Stimulated activated naive CD8-positive, alpha-beta T cell treated with anti-CD3 and anti-CD28 coated beads, Interleukin-15, Interleukin-2, amounts not matched to agents 100 U/mL and 50 U/mL, for 24 hours (primary cell): Measurements from ENCODE around the gene SLC39A3.
"Not testable (repeated sequence)": the region's sequence is repeated elsewhere in the genome, so short reads cannot be mapped to it uniquely, and the experiment has no call there.

Source experiments
- ATAC-seq: fragments of 150-1000 bp; cut with Tn5 transposase; one replicate; pipeline ENCODE4 v1.10.0; 2021
- DNase-seq: peaks from one replicate; pipeline ENCODE4 v3.0.0; 2021

Gene SLC39A3

DNA sequence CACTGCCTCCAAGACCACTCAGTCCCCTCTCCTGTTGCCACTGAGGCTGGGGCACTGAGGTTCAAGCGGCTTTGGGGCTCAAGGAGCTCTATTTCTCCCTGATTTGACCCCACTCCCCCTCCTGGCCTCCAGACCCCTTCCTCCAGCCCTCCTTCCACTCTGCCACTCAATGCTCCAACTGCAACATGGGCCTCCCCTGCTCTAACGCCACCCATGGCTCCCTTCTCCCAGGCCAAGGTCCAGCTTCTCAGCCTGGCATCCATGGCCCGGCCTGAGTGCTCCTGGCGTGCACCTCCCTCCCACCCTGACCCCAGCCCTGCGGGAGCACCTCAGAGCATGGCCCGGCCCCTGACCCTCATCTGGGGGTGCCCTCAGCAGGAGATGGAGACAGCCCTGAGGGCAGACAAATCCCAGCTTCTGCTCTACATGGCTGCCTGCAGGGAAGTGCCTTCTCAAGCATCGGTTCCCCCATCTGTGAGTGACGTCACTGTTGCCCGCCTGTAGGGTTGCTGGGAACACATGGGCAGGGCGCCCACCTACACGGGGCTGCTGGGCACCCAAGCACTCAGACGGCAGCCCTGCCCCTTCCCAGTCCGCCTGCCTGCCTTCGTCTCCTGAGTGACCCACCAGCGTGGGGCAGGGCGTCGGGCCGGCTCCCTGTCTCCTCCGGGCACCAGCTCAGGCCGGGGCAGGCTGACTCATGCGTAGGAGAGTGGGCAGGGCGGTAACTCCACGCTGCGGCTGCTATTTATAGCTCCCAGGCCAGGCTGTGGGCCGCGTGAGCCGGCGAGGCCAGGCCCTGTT lies 17.1 kb downstream of the SLC39A3 start:
- DNase-seq = no peak
- ATAC-seq = no peak

DNA sequence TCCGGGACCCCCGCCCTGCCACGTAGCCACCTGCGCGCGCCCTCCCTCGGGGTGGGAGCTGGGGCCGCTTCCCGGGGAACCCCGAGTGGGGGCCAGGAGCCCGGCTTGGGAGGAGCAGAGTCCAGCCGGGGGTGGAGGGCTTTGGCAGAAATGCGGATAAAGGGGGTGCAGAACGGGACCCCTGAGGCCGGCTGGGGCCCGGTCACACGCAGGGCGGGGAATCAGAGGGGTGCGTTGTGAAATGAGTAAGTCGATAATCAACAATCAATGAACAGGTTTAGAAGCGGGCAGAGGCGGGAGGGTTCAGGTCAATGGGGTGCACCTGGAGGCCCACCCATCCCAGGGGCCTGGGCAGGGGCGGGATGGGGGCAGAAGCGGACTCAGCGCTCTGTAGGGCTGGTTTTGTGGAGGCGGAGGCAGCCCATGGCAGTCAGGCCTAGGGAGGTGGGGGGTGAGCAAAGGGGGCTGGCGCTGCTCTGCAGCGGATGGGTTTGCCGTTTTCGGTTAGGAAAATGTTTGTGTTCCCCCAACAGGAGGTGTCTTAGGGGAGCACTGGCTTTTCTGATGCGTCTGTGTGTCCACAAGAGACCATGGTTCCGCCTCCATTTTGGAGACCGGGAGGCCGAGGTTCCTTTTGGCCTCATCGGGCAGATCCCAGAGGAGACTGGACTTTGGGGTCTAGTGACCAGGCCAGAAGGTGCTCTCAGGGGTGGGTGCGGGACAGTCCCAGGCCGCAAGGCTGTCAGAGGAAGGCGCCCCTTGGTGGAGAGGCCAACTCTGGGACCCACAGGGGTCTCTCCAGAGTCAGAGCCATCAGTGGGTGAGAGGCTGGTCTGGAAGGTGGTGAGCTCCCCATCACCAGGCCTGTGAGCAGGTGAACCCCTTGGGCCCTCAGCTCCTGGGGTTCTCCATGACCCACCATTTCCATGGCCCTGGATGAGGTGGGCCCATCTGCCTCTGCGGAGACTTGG lies 18.0 kb downstream of the SLC39A3 start:
- DNase-seq (no peak), ATAC-seq (peak; percentile 10)

DNA sequence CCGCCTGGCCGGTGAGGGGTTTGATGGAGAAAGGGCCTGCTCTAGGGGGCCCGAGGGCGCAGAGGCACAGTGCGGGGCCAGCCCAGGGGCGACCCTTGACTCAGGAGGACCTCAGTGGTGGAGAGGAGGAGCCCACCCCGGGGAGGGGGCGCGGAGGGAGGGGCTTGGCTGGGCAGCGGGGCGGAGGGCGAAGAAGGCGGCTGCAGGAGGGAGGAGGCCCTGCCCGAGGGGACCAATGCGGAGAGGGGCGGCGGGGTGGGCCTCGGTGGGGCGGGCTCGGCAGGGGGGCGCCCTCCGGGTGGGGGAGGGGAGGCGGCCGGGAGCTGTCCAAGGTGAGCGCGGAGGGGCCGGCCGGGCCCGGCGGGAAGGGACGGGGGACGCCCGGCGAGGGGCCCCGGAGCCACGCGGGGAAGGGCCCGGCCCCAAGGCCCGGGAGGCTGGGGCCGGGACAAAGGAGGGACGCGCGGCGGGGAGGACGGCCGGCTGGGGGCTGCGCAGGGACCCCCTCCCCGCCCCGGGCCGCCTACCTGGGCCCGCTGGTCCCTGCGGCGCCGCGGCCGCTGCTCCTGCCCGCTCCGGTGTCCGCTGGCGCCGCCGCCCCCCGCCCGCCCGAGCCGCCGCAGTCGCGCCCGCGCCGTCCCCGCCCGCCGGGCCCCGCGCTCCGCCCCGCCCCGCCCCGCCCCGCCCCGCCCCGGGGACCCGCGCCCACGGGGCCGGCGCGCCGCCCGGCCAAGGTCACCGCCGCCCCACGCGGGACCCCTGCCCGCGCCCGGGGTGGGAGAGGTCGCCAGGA lies 18.8 kb downstream of the SLC39A3 start, which contains the start of gene DIRAS1:
DIRAS1 (minus strand) TSS at position 596 of the 793 bp plus-strand sequence. CDS start 3,566 bp downstream, outside the sequence.
- DNase-seq (no peak), ATAC-seq (no peak)

DNA sequence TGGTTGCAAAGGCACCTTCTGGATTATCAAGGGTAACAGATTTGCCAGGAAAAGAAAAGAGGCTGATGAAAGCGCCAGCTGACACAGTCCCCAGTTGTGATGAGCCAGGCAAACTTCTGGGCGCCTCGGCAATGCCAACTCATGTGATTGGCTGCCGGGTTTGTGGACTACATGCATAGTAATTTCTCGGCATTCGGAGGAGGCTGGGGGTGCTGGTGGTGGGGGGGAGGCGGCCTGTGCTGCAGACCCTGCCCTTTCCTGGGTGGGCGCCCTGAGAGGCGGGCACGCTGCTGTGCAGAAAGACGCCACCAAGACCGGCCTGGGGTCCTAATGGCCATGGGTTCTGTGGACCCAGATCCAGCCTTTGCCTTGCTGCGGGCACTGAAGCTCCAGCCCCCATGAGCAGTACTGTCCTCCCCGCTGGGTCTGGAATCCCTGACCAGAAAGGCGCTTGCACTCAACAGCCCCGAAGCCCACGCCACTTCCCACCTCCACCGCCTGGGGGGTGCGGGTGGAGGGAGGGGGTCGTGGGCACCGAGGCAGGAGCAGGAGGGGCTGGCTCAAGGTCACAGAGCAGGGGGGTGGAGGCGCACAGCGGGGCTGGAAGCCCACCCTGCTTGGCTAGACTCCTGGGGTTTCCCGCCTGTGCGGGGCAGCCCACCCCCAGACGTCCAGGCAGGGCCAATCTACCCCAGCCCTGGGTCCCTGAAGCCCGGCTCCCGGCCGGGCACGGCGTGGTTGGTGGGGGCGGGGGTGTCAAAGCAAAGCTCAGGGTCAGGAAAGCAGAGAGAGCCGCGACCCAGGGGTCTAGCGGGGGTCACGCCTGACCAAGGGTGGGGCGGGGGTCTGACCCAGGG lies 19.7 kb downstream of the SLC39A3 start:
- no peak for ATAC-seq

DNA sequence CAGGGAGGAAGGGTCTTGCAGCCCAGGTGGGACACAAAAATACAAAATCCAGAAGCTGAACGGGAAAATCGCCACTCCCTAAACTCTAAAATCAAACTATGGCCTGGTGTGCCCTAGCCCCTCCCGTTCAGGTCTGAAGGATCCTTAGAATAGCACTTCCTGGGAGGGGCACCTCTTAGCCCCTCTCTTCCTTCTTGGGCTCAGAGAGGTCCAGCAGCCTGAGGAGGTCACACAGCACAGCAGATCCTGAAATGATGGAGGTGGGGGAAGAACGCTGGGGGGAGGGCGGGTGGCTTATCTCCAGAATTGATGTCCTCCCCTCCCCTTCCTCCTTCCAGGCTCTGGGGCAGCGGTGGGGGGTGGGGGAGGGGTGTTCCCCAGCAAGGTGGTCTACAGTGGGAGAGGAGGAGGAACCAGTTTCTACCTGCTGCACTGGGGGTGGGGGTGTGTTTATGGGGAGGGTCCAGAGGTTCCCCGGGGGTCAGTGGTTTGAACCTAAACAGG lies 20.5 kb downstream of the SLC39A3 start:
- ATAC-seq (no peak), DNase-seq (no peak)

More for the DNA sequence above, 19.7 kb downstream of the SLC39A3 start:
- no peak for DNase-seq

DNA sequence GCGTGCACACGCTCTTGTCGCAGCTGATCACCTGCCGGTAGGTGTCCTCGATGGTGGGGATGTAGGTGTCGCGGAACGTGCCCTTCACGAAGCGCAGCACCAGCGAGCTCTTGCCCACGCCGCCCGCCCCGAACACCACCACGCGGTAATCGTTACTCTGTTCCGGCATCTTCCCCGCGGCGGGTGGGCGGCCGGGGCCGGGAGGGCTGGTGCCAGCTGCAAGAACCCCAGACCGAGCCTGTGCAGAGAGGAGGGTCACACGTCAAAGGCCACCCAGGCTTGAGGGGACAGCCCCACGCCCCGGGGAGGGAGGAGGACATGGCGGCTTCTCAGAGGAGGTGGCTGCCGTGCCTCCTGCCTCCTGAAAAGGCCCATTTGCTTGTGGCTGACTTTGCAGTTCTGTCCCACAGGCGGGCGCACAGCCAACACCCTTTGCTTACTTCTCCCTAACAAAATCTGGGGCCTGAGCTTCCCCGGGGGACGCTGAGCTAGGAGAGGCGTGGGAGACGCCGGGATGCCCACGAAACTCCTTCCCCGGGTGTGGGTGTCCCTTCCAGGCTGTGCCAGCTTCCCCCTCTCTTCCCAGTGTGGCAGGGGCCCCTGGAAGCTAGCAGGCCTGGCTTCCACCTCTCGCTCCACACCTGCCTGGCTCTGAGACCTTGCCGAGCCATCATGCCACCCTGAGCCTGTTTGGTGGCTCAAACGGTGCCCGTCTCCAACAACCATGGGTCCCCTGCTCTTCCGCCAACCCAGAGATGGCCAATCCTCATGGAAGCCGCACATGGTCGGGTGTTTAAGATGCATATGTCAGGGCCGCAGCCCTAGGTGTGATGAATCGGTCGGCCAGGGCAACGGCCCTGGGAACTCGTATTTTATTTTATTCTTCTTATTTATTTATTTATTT lies 21.9 kb downstream of the SLC39A3 start:
- ATAC-seq = no peak
- no peak for DNase-seq

DNA sequence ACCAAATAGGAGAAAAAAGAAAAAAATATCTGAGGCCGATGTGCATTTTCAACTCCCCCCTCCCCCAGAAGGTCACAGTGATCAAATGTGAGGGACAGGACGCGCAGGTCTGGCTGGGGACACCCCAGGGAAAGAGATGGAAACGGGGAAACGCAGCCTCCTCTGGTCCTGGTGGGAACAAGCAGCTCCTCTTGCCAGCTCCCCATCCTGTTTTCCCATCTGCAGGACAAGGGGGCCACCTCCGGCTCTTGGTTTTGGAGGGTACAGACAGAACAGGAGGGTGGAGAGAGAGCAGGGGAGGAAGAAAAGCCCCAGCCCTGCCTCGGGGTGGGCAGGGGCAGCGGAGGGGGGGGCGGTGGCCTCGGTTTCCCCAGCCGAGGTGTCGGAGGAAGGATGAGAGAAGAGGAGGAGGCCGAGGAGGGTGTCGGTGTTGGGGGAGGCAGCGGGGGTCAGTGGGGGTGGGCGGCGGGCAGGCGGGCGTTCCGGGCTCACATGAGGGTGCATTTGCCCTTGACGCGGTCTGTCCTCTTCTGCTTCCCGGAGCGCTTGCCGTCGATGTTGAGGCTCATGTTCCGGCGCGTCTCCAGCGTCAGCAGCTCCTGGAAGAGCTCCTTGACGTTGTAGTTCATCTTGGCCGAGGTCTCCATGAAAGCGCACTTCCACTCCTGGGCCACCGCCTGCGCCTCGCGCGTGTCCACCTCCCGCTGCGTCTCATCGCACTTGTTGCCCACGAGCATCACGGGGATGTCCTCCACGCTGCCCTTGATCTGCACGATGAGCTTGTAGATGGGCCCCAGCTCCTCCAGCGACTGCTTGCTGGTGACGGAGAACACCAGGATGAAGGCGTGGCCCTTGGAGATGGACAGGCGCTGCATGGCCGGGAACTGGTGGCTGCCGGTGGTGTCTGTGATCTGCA lies 22.8 kb downstream of the SLC39A3 start:
- ATAC-seq (no peak), DNase-seq (no peak)

DNA sequence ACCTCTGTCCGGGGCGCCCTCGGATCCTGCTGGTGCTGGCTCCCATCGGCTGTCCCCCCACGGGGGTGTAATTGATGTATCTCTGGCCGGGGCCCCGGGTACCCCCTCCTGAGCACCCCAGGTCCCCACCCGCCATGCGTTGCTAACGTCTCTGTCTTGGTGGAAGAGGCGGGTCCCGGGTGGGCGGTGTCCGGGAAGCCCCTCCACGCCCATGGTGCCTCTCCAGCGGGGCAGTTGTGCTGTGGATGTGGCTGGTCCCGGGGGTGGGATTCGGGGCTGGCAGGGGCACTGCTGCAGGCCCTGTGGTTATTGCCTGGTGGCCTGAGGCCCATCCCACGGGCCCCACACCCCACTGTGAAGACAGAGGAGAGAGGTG lies 23.6 kb downstream of the SLC39A3 start:
- DNase-seq (no peak), ATAC-seq (peak; percentile 11)

DNA sequence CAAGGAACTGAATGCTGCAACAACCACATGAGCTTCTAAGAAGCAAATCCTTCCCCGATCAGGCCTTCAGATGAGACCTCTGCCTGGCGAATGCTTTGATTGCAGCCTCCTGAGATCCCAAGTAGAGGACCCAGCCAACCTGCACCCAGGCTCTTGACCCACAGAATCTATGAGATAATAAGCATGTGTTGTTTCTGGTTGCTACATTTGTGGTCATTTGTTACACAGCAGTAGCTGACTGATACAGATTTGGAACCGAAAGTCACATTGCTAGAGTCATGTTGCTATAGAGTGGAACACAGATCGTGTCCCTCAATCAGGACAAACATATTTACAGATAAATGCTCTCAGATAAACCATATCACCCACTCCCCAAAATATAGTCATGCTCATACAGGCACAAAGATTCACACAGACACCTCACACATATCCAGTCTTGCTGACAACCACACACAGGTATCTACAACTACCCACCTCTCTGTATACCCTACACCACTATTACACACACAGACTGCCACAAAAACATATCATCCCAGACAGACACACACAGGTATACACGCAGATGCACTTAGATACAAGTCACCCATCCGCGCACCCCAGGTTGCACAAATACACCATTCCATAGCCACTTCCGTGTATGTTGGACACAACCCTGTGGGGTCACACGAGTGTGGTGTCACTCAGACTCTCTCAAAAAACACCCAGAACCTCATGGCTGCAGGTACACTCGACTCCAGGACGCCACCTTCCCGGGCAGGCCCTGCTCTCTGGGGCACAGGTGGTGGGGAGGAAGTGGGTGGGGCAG lies 24.1 kb downstream of the SLC39A3 start:
- DNase-seq (no peak), ATAC-seq (no peak)

DNA sequence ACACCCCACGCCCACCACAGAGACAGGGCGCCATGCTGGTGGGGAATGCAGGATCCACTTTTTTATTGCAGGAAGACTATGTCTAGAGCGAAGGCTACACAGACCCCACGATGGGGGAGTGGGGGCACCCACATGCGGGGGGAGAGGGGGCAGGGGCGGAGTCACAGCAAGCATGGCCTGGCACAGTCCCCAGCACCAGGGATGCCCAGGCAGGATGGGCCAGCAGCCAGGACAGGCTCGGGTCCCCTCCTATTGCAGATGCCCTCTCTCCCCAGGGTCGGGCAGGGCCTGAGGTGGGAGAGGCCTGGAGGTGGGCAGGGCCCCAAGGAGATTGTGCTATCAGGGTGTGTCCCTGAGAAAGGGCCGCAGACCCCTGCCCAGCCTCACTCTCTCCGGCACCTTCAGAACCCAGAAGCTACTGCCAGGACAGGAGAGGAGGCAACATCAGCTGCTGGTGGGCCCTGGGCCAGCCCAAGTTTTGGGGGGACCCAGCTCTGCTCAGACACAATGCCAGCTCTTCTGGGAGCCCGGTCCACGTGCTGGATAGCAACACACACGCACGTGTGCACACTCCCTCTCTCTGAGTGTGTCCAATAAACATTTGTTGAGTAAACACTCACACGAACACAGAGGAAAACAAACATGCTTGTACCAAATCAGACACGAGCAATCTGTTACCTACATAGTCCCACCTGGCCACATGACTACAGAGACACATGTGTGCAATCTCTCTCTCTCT lies 25.1 kb downstream of the SLC39A3 start:
- no peak for ATAC-seq
- no peak for DNase-seq

DNA sequence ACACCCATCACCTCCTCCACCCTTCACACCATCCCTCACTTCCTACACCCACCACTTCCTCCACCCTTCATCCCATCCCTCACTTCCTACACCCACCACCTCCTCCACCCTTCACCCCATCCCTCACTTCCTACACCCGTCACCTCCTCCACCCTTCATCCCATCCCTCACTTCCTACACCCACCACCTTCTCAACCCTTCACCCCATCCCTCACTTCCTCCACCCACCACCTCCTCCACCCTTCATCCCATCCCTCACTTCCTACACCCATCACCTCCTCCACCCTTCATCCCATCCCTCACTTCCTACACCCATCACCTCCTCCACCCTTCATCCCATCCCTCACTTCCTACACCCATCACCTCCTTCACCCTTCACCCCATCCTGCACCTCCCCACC lies 25.7 kb downstream of the SLC39A3 start:
- DNase-seq, ATAC-seq: not testable (repeated sequence)

DNA sequence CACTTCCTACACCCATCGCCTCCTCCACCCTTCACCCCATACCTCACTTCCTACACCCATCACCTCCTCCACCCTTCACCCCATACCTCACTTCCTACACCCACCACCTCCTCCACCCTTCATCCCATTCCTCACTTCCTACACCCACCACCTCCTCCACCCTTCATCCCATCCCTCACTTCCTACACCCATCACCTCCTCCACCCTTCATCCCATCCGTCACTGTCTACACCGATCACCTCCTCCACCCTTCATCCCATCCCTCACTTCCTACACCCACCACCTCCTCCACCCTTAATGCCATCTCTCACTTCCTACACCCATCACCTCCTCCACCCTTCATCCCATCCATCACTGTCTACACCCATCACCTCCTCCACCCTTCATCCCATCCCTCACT lies 26.6 kb downstream of the SLC39A3 start:
- ATAC-seq, DNase-seq: not testable (repeated sequence)

DNA sequence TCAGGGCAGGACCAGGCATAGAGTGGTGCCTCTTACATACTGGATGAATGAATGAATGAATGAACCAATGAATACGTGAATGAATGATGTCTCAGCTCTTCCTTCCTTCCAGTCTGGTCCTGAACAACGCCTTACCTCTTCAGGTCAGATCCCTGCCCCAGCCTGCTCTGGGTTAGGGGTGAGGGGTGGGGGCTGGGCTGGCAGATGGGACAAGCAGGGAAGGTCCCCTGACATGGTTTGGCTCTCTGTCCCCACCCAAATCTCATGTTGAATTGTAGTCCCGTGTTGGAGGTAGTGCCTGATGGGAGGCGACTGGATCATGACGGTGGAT lies 28.0 kb downstream of the SLC39A3 start:
- DNase-seq (no peak), ATAC-seq (no peak)

DNA sequence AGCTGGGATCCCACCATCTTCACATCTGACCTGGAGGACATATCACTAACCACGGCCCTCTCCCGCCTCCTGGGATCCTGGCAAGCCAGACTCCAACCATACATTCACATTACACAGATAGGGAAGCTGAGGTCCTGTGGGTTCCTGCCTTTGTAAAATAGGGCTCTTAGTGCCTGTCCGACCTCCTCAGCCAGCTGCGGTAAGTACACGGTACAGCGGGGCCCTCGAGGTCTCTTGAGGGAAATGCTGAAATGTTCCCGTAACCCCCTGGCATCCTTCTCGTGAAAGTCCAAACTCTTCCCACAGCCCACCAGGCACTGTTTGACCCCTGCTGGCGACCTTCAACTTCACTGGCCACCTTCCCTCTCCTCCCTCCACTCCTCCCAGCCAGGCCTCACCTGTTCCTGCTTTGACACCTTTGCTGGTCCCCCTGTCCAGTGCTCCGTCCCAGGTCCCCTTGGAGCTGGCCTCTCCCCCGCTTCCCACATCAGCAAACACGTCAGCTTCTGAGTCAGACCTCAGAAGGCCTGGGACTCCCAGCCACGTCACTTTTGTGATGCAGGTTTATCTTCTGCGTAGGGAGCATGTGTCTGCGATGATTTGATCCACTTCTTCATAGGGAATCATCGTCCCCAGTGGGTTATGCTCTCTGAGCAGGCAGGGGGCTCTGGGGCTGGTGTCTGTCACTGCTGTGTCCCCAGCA lies 28.5 kb downstream of the SLC39A3 start:
- no peak for ATAC-seq

DNA sequence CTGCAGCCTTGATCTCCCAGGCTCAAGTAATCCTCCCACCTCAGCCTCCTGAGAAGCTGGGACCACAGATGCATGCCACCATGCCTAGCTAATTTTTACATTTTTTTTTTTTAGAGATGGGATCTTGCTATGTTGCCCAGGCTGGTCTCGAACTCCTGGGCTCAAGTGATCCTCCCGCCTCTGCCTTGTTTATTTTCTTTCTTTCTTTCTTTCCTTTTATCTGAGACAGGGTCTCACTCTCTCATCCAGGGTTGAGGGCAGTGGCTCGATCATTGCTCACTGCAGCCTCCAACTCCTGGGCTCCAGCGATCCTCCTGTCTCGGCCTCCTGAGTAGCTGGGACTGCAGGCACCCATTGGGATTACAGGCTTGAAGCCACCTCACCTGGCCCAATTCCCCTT lies 33.6 kb downstream of the SLC39A3 start:
- DNase-seq (no peak), ATAC-seq (no peak)

More for the DNA sequence above, 28.5 kb downstream of the SLC39A3 start:
- no peak for DNase-seq

DNA sequence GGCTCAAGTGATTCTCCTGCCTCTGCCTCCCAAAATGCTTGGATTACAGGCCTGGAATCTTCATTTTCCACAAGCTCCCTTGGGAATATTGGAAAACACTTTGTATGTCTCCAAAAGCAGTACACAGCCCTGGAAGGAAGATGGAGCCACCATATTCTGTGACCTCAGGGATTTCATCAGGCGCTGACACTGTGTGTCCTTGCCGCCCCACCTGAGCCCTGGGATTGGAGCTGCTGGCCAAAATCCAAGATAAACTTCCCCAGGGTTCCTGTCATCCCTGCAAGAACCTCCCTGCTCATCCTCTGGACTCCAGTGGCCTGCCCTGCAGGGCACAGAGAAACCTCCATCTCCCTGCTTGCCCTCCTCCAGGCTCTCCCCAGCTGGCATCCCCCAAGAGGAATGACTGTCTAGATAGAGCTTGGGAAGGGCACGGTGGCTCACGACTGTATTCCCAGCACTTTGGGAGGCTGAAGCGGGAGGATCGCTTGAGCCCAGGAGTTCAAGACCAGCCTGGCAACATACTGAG lies 36.1 kb downstream of the SLC39A3 start:
- no peak for ATAC-seq
- DNase-seq = no peak
